Heart left ventricle (tissue), 13 donors: ENCODE results near the gene SIPA1L2.

ENCODE experiments used
- CTCF ChIP-seq, 12 donors: fragments of 200-600 bp; sonication (generic) in 4 of 12; IDR thresholded peaks; one replicate each; pipeline versions ENCODE4 v1.5.0 to v1.8.0; 2018 to 2022; ENCODE audit warnings: antibody characterized with exemption in 12 of 12, mild to moderate bottlenecking in 5 of 12
- POLR2A ChIP-seq, 2 donors: fragments of 450-650 bp; IDR thresholded peaks; one replicate each; pipeline ENCODE4 v1.6.1; 2017; ENCODE audit warnings: antibody characterized with exemption in 2 of 2, mild to moderate bottlenecking in 2 of 2, moderate library complexity in 2 of 2
- donor health status: ischemic (EF 13 %, LVEDD 7.1; RV severe dilation, severe dysfunction).
- donor health status: DM: no; HTN: yes; CAD: no.
- donor health status: DM: no; HTN: no; CAD: no.
- donor health status: ischemic (EF 25% LVEDD 6.9; RV normal size, moderate dysfunction).
- donor health status: ischemic (EF 25% LVEDD 5.7; RV mildly dilated, moderate dysfunction).
- donor health status: ischemic (EF 35%, LVEDD 5.7; RV mildly dilated, moderate dysfunction).
- donor health status: nonischemic (EF 11% LVEDD 7.7; RV severe dilation, severe dysfunction).
- donor health status: DM: yes; HTN: yes; CAD: no.
- donor health status: PGD.
- donor health status: ischemic (EF 29% LVEDD 5.4; RV normal size, mild dysfunction).
- donor health status: nonischemic (EF 23%, LVEDD 6.1; RV moderate dilation, normal function).

DNA sequence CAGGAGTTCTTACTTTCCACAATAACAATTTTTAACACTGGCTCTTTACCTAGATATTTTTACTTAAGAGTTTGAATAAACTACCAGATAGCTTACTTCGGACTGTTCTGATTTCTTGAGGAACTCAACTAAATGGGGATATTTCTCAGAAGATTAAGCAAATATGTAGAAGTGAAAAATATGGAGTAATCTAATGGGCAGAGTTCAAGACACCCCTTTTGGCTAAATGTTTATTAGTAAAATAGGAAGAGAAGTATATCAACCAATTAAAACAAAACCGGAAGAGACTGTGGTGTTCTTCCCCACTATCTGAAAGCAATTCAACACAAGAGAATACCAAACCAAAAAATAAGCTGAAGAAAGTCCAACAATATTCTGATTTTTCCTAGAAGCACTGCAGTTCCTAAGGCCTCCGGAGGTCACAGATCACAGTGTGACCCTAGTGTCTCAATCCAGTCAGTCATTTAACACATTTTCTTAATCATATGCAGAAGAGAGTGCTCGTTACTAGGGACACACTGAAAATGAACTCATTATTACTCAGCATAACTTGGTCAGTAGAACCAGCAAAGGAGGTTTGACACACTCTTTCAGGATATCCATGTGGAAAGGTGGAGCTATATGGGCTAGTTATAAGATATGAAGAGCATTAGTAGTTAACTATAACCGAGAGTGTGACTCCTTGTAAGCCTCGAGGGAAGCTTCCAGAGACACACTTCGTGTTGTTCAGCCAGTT lies 5.2 kb downstream of the SIPA1L2 start:
- TF ChIP-seq CTCF (IDR thresholded peaks at IDR 0.05): no peak
- TF ChIP-seq POLR2A (IDR thresholded peaks at IDR 0.05): no peak
